GM12878 (cell line): Measurements from ENCODE around the gene ARHGEF25. TPM values are rescaled to one million over a fixed set of nuclear protein-coding genes. Genes with fewer than 3 reads are reported as not detected.
A peak's percentile ranks its signal among the peaks of the same experiment; 100 is the strongest.

Source experiments
- ATAC-seq: fragments of 200-7000 bp; cut with Tn5 transposase; 3 replicates; pipeline ENCODE4 v1.9.1; 2020; ENCODE audit warnings: mild to moderate bottlenecking, moderate library complexity
- BruUV-seq: library from RNA; stranded (reverse); fragments of 400-500 nt; replicated peaks from 2 replicates; lab custom pipeline; 2021; lab: Mats Ljungman, UMichigan
- CTCF ChIA-PET: fragments of 300-600 bp; sonication (Branson Sonifier 250); formaldehyde crosslinking; extraction: SDS; loops from one replicate; lab custom pipeline; 2021; ENCODE audit warnings: inconsistent platforms; lab: Yijun Ruan, JAX
- POLR2A ChIA-PET: fragments of 350-600 bp; formaldehyde crosslinking; extraction: SDS; loops from one replicate; lab custom pipeline; 2021; ENCODE audit warnings: inconsistent platforms; lab: Charles Lee
- RAD21 ChIA-PET: fragments of 300-600 bp; sonication (Branson Sonifier 250); formaldehyde crosslinking; loops from one replicate; lab custom pipeline; 2023; ENCODE audit warnings: antibody characterized with exemption; ENCODE audit not compliant: unreplicated experiment; lab: Charles Lee
- SMC1A ChIA-PET: fragments of 300-600 bp; sonication (Branson Sonifier 250); formaldehyde crosslinking; loops from one replicate; lab custom pipeline; 2023; ENCODE audit not compliant: unreplicated experiment, uncharacterized antibody; lab: Charles Lee
- DNase-seq: peaks from one replicate; pipeline ENCODE4 v3.0.0-alpha.2; 2011; ENCODE audit warnings: low read depth, low spot score
- FAIRE-seq: peaks from 3 replicates; lab custom pipeline; 2011; peaks lifted over from hg19 to GRCh38; lab: Jason Lieb, UNC
- H2AFZ ChIP-seq: 2 replicates; pipeline ENCODE4 v1.6.0; 2011; ENCODE audit warnings: low read depth, low read length, control low read depth; ENCODE audit not compliant: control insufficient read depth
- H3K27ac ChIP-seq: 2 replicates; pipeline ENCODE4 v1.5.1; 2011; ENCODE audit warnings: control low read depth; ENCODE audit not compliant: control insufficient read depth, insufficient read depth
- H3K27me3 ChIP-seq, 2 experiments: replicated peaks in 1 of 2; 2 replicates each; pipeline versions ENCODE4 v1.6.0 to v1.6.1; 2011; ENCODE audit warnings: low read length in 1 of 2; ENCODE audit not compliant: control insufficient read depth in 2 of 2, insufficient read depth in 2 of 2
- H3K36me3 ChIP-seq, 2 experiments: 2 replicates each; pipeline ENCODE4 v1.5.1; 2011; ENCODE audit warnings: low read length in 1 of 2; ENCODE audit not compliant: control insufficient read depth in 2 of 2, insufficient read depth in 2 of 2
- H3K4me1 ChIP-seq: 2 replicates; pipeline ENCODE4 v1.6.1; 2011; ENCODE audit warnings: mild to moderate bottlenecking, low read length, moderate library complexity, mixed read lengths; ENCODE audit not compliant: control insufficient read depth, insufficient read depth
- H3K4me2 ChIP-seq: 2 replicates; pipeline ENCODE4 v1.6.0; 2011; ENCODE audit warnings: control low read depth; ENCODE audit not compliant: control insufficient read depth, insufficient read depth
- H3K4me3 ChIP-seq: fragments of 200-600 bp; sonication (generic); 2 replicates; pipeline ENCODE4 v1.5.1; 2016
- H3K79me2 ChIP-seq: 2 replicates; pipeline ENCODE4 v1.6.0; 2011; ENCODE audit warnings: low read length; ENCODE audit not compliant: control insufficient read depth, insufficient read depth
- H3K9ac ChIP-seq: 2 replicates; pipeline ENCODE4 v1.8.0; 2011; ENCODE audit warnings: low read length, control low read depth, mixed read lengths; ENCODE audit not compliant: control insufficient read depth, insufficient read depth
- H3K9me3 ChIP-seq: replicated peaks from 3 replicates; pipeline ENCODE4 v1.5.1; 2011; ENCODE audit warnings: mild to moderate bottlenecking, low read length; ENCODE audit not compliant: control insufficient read depth, insufficient read depth
- H4K20me1 ChIP-seq: 2 replicates; pipeline ENCODE4 v1.6.0; 2011; ENCODE audit not compliant: control insufficient read depth, insufficient read depth
- CREB1 ChIP-seq: IDR thresholded peaks from 2 replicates; pipeline ENCODE4 v1.6.1; 2012; ENCODE audit warnings: low read depth, mild to moderate bottlenecking, inconsistent platforms
- GATAD2B ChIP-seq: fragments of 450-650 bp; conservative IDR thresholded peaks from 2 replicates; pipeline ENCODE4 v1.6.1; 2017; ENCODE audit warnings: low read depth, mild to moderate bottlenecking, moderate library complexity
- HDAC6 ChIP-seq: fragments of 200-600 bp; sonication (generic); IDR thresholded peaks from one replicate; pipeline ENCODE4 v1.8.0; 2017; ENCODE audit warnings: antibody characterized with exemption; ENCODE audit not compliant: unreplicated experiment
- MYB ChIP-seq: fragments of 150-350 bp; IDR thresholded peaks from 2 replicates; pipeline ENCODE4 v1.6.1; 2014; ENCODE audit warnings: mild to moderate bottlenecking, low read depth, low read length, borderline replicate concordance
- NR2C1 ChIP-seq: fragments of 450-650 bp; IDR thresholded peaks from 2 replicates; pipeline ENCODE4 v1.6.1; 2017; ENCODE audit warnings: antibody characterized with exemption, mild to moderate bottlenecking, moderate library complexity
- NR2F1 ChIP-seq: fragments of 450-650 bp; conservative IDR thresholded peaks from 2 replicates; pipeline ENCODE4 v1.6.1; 2017; ENCODE audit warnings: mild to moderate bottlenecking
- POLR2AphosphoS5 ChIP-seq: IDR thresholded peaks from 2 replicates; pipeline ENCODE4 v1.6.1; 2011; ENCODE audit warnings: mild to moderate bottlenecking, low read length, inconsistent platforms
- RUNX3 ChIP-seq: IDR thresholded peaks from 2 replicates; pipeline ENCODE4 v1.6.1; 2012; ENCODE audit warnings: low read length, inconsistent platforms
- SMARCA5 ChIP-seq: fragments of 450-650 bp; IDR thresholded peaks from 2 replicates; pipeline ENCODE4 v1.6.1; 2017; ENCODE audit warnings: mild to moderate bottlenecking
- TBL1XR1 ChIP-seq: IDR thresholded peaks from 2 replicates; pipeline ENCODE4 v1.6.1; 2012; ENCODE audit warnings: low read depth, low read length, improper control_type of control experiment
- WGBS: methylation state at CpG from one replicate; pipeline ENCODE4 v1.1.6; 2016; ENCODE audit warnings: low lambda C conversion rate; ENCODE audit not compliant: insufficient replicate concordance, insufficient coverage; ENCODE audit errors: missing lambda C conversion rate; 5-methylcytosine and 5-hydroxymethylcytosine counted together
- in situ Hi-C: fragments of 300-500 bp; cut with MboI; formaldehyde crosslinking; loops from 9 replicates; pipeline ENCODE4 v1.14.3; 2018; ENCODE audit warnings: mixed read lengths
- intact Hi-C: fragments of 100-400 bp; cut with micrococcal nuclease; formaldehyde crosslinking; loops from one replicate; pipeline ENCODE4 v1.14.2; 2022; ENCODE audit not compliant: unreplicated experiment
- polyA plus RNA-seq, 11 experiments: library from polyadenylated mRNA; depleted of rRNA in 4 of 11; unstranded in 6 of 11; stranded (reverse) in 5 of 11; fragments of >200 nt; fragmentation: Nextera tagmentation in 4 of 11; fragmentation: Illumina TruSeq in 1 of 11; extraction: Ambion mirVana in 4 of 11; extraction: Trizol in 1 of 11; gene quantifications; 1 replicate in 1 of 11; 2 replicates in 10 of 11; pipeline versions ENCODE4 v1.2.1 to v1.2.3, GENCODE V29; 2011 to 2016; ENCODE audit warnings: inconsistent platforms in 2 of 11, missing spikeins in 2 of 11, low read depth in 1 of 11
- total RNA-seq, 4 experiments: library from RNA; depleted of rRNA in 3 of 4; stranded (reverse); fragments of >200 nt in 3 of 4; fragmentation: Illumina TruSeq in 1 of 4; extraction: Trizol in 1 of 4; gene quantifications; 2 replicates each; pipeline versions ENCODE4 v1.2.1 to v1.2.3, GENCODE V29; 2013 to 2021
- TF ChIP-seq, protein P1 (sequence below): IDR thresholded peaks from 2 replicates; pipeline ENCODE4 v1.6.1; 2011; ENCODE audit warnings: low read depth, low read length, improper control_type of control experiment, borderline replicate concordance
- TF ChIP-seq, protein P2 (sequence below): fragments of 450-650 bp; IDR thresholded peaks from 2 replicates; pipeline ENCODE4 v1.6.1; 2016; ENCODE audit warnings: mild to moderate bottlenecking

Gene ARHGEF25
- total and polyA plus RNA-seq, 10 of the 15 experiments (the other 5 are each of a cell fraction or from before 2014, with no cell fraction given) = 0.08 to 4.5 (median 1.2) TPM; not detected in 3

DNA sequence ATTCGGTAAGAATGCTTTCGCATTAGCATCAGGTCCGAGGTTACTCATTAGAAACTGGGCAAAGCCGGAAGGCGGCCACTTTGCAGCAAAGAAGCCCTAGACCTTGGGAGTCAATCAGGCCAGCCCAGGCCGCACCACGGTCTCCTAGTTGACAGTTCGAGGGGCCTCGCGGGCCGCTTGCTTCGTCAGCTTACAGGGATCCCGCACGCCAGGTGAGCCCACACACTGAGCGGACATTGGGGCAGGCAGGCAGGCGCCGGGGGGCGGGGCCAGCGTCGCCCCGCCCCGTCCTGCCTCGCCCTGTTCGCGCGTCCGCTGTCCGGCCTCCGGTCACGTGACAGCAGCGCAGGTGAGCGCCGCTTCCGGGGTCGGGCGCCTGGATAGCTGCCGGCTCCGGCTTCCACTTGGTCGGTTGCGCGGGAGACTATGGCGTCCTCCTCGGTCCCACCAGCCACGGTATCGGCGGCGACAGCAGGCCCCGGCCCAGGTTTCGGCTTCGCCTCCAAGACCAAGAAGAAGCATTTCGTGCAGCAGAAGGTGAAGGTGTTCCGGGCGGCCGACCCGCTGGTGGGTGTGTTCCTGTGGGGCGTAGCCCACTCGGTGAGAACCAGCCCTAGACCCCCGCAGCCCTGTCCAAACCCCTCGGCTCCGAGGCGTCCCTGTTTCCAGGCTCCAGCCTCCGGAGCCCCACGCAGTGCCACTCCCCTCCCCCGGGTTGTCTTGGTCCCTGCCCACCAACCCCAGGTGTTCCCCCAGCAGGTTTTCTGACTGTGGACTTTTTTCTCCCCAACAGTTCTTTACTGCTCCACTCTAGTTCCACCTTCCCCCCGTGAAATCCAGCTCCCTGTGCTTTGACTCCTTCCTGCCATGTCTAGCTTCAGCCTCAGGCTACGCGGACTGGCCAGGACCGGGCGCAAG, 20.1 kb upstream of the ARHGEF25 start, which contains the start of gene PIP4K2C (continued):
- TF ChIP-seq, protein P1, sequence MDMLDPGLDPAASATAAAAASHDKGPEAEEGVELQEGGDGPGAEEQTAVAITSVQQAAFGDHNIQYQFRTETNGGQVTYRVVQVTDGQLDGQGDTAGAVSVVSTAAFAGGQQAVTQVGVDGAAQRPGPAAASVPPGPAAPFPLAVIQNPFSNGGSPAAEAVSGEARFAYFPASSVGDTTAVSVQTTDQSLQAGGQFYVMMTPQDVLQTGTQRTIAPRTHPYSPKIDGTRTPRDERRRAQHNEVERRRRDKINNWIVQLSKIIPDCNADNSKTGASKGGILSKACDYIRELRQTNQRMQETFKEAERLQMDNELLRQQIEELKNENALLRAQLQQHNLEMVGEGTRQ = peak; percentile 90
- TF ChIP-seq NR2F1 (peak; percentile 54; the same call in 1 of the 2 replicates), RUNX3 (0 out of 2 replicates have a peak, but pooled peaks have one; percentile 3), GATAD2B (peak; percentile 96), SMARCA5 (0 out of 2 replicates have a peak, but pooled peaks have one; percentile 40), NR2C1 (peak; percentile 36; the same call in 1 of the 2 replicates), TBL1XR1 (peak; percentile 32; the same call in 1 of the 2 replicates), POLR2AphosphoS5 (peak; percentile 88), MYB (no peak), CREB1 (peak; percentile 47; the same call in 1 of the 2 replicates)
- TF ChIP-seq, all 136 proteins: peak for 41

DNA sequence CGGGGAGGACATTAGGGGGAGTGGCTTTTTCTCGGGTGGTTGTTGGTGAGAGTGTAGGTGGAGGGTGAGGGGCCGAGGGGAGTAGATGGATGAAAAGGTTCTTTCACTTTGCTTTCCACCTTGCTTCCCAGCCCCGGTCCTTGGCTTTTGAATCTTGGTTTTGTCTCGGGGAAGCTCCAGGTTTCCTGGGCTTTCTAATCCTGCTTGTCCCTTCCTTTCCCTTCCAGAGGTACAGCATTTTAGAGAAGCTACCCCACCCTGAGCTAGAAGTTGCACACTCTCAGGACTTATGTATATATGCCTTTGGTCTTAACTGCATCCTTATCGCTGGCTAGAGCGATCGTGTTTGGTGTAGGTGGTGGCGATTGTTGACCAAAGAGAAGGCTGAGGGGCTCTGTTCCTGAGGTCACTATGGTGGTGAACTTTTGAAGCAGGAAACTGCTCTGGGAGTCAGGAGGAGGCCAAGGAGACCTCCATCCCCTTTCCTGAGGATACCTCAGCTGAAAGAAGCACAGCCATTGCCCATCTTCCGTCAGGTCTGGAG, 19.4 kb upstream of the ARHGEF25 start:
- no peak for DNase-seq
- 67% methylated on average over 10 of the region's 10 CpGs for WGBS
- H3K27me3 ChIP-seq = no peaks in the 10 kb centered on the region
- H3K4me1 ChIP-seq = peaks cover 4% of the 10 kb centered on the region; the same call in 1 of the 2 replicates
- ChIA-PET SMC1A (interaction anchor here (0.6 to 2.8 kb wide), 7 partner anchors 9 to 181 kb away, joined by 3 to 15 read pairs (median 5); no protein-coding TSS in a partner anchor), POLR2A (interaction anchor here (0.9 to 2.0 kb wide), 5 partner anchors 14 to 71 kb away, joined by 3 to 9 read pairs (median 4); partner anchors contain the start of genes ARHGEF25 and DDIT3), CTCF (interaction anchor here (0.6 to 5.1 kb wide), 8 partner anchors 9 to 189 kb away, joined by 3 to 52 read pairs (median 5); partner anchors contain the start of genes INHBE and OS9), RAD21 (interaction anchor here (2.3 kb wide), 1 partner anchor 23 kb away, joined by 8 read pairs; no protein-coding TSS in a partner anchor)
- no peak for FAIRE-seq
- H3K27ac ChIP-seq = no peak overlapping the region
- H3K9me3 ChIP-seq = no peaks in the 10 kb centered on the region
- intact Hi-C loops (loop anchor here (5.0 kb wide), 1 partner anchor 100 kb away; the partner anchor contains the start of gene OS9), in situ Hi-C loops (no loop called here)
- H3K36me3 ChIP-seq = no peaks in the 10 kb centered on the region
- no peaks in the 10 kb centered on the region for H4K20me1 ChIP-seq
- ATAC-seq = no peak
- H2AFZ ChIP-seq = peak overlapping the region; percentile 93; the same call in 1 of the 2 replicates
- peak overlapping the region; percentile 98 for H3K4me3 ChIP-seq
- peak overlapping the region; percentile 99 for H3K4me2 ChIP-seq
- no peak for TF ChIP-seq HDAC6
- TF ChIP-seq, protein P2, sequence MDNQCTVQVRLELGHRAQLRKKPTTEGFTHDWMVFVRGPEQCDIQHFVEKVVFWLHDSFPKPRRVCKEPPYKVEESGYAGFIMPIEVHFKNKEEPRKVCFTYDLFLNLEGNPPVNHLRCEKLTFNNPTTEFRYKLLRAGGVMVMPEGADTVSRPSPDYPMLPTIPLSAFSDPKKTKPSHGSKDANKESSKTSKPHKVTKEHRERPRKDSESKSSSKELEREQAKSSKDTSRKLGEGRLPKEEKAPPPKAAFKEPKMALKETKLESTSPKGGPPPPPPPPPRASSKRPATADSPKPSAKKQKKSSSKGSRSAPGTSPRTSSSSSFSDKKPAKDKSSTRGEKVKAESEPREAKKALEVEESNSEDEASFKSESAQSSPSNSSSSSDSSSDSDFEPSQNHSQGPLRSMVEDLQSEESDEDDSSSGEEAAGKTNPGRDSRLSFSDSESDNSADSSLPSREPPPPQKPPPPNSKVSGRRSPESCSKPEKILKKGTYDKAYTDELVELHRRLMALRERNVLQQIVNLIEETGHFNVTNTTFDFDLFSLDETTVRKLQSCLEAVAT = peak; percentile 68; the same call in 1 of the 2 replicates
- TF ChIP-seq, all 136 proteins: peak for 1
- Histone ChIP-seq H3K9ac (peak overlapping the region; percentile 67), H3K79me2 (peaks cover 7% of the 10 kb centered on the region)
- BruUV-seq = no TSS peak
